ENCODE results near the gene CLDN15. TPM values are rescaled to one million over a fixed set of nuclear protein-coding genes. Genes with fewer than 3 reads are reported as not detected.

Gene CLDN15
- total RNA-seq, 2 experiments from 2014 or later, result 12.6 to 15.2 TPM

DNA sequence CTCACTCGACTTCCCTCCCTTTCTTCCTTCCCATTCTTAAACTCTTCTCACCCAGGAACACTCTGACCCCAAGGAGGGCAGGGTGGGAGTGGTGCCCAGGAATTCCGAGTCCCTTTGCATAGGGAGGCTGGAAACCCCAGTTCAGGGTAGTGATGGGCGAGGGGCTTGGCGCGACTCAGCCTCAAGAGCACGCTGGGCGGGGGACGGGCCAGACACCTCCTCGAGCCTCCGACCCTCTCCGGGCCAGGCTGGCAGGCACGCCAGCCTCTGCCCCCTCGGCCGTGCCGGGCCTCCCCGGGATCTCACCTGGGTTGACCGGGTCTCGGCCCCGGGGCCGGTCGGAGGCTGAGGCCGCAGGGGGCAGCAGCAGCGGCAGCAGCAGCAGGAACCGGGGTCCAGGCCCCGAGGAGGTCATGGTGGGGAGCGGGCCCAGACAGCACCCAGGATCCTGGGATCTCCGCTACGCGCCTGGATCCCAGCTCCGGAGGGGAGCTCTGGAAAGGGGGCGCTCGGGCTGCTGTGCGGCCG is 20.7 kb downstream of the CLDN15 start:
- Mint-ChIP-seq H3K27ac (peak overlapping the region; percentile 87), H3K36me3 (ENCODE audit: low read depth) (peaks cover 36% of the 10 kb centered on the region), H3K27me3 (no peaks in the 10 kb centered on the region), H3K4me3 (peak overlapping the region; percentile 95), H3K4me1 (ENCODE audit: low read depth) (peaks cover 38% of the 10 kb centered on the region), H3K9me3 (no peaks in the 10 kb centered on the region)
- no peaks in the 10 kb centered on the region for H3K27me3 ChIP-seq (ENCODE audit: control insufficient read depth in 1 of 2, insufficient read depth in 2 of 2, low read length in 2 of 2)
- H3K27ac ChIP-seq (ENCODE audit: low read depth in 1 of 2, low read length in 2 of 2), result peak overlapping the region in 1 of 2 donors; percentile 13
- ATAC-seq (ENCODE audit: poor library complexity) (no peak), DNase-seq (peak in 1 of 14 experiments; percentile 16)
- TF ChIP-seq, protein P1, sequence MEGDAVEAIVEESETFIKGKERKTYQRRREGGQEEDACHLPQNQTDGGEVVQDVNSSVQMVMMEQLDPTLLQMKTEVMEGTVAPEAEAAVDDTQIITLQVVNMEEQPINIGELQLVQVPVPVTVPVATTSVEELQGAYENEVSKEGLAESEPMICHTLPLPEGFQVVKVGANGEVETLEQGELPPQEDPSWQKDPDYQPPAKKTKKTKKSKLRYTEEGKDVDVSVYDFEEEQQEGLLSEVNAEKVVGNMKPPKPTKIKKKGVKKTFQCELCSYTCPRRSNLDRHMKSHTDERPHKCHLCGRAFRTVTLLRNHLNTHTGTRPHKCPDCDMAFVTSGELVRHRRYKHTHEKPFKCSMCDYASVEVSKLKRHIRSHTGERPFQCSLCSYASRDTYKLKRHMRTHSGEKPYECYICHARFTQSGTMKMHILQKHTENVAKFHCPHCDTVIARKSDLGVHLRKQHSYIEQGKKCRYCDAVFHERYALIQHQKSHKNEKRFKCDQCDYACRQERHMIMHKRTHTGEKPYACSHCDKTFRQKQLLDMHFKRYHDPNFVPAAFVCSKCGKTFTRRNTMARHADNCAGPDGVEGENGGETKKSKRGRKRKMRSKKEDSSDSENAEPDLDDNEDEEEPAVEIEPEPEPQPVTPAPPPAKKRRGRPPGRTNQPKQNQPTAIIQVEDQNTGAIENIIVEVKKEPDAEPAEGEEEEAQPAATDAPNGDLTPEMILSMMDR (IDR thresholded peaks at IDR 0.05), result no peak
- intact Hi-C loops (cut with DNase I, micrococcal nuclease), result loop anchor here in 1 of 2 experiments (2.0 to 10.0 kb wide), 2 partner anchors 62 to 322 kb away; partner anchors contain the start of genes ACHE and AP1S1
- peak overlapping the region; percentile 83 for H3K4me3 ChIP-seq (ENCODE audit: low read length)
- peaks cover 31% of the 10 kb centered on the region for H3K36me3 ChIP-seq (ENCODE audit: insufficient read depth, low read length)
- H3K9me3 ChIP-seq (ENCODE audit: control insufficient read depth in 1 of 2, insufficient read depth in 1 of 2, low read length in 2 of 2), result no peaks in the 10 kb centered on the region
- H3K4me1 ChIP-seq (ENCODE audit: insufficient read depth, low read length), result peaks cover 45% of the 10 kb centered on the region
- ChIA-PET POLR2A (interaction anchor here (1.0 to 3.3 kb wide), 10 partner anchors 12 to 330 kb away, joined by 3 to 55 read pairs (median 6); partner anchors contain the start of genes FIS1, TRIM56, UFSP1 and VGF), CTCF (interaction anchor here (1.3 to 3.0 kb wide), 4 partner anchors 18 to 66 kb away, joined by 3 to 39 read pairs (median 3); partner anchors contain the start of gene FIS1)

DNA sequence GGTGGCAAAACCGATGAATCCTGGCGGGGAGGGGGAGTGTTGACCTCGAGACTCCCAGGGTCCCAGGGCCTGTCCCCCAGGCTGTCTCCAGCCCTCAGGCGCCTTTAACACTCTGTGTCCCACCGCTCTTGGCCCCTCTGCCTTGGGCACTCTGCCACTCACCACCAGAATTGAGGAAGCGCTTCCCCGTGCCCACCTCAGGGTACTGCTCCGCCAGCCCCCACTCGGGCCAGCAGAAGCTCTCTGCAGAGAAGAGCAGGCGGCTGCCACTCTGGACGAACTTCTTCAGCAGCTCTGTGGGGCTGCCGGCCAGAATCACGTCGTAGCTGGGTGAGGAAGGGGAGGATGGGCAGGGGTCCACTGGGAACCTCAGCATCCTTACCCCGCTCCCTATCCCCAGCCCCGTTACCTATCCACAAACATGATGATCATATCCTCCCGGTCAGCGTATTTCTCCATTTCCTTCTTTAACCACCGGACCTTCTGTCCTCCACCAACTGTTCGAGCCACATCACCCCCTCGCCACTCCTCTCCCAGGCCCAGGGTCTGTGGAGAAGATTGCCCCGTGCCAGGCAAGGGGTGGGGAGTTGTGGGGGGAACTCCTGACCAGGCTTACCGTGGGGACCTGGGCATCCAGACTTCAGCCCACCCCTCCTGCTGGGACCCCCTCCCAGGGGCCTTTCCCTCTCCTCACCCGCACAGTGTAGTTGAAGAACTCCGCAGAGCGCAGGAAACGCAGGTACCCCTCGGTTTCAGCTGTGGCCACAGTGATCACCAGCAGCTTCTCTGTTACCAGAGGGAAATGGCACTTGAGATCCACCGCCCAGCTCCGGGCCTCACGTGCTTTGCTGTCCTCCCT is 21.4 kb downstream of the CLDN15 start:
- Mint-ChIP-seq H3K4me1 (ENCODE audit: low read depth) (peaks cover 38% of the 10 kb centered on the region), H3K27ac (peak overlapping the region; percentile 87), H3K4me3 (peak overlapping the region; percentile 95), H3K9me3 (no peaks in the 10 kb centered on the region), H3K27me3 (no peaks in the 10 kb centered on the region), H3K36me3 (ENCODE audit: low read depth) (peaks cover 29% of the 10 kb centered on the region)
- POLR2A ChIA-PET, result interaction anchor here (2.8 to 3.3 kb wide), 2 partner anchors 28 to 36 kb away, joined by 30 to 55 read pairs; partner anchors contain the start of gene FIS1
- peak overlapping the region in 1 of 2 donors; percentile 13 for H3K27ac ChIP-seq (ENCODE audit: low read depth in 1 of 2, low read length in 2 of 2)
- H3K4me3 ChIP-seq (ENCODE audit: low read length), result peak overlapping the region; percentile 83
- H3K36me3 ChIP-seq (ENCODE audit: insufficient read depth, low read length), result peaks cover 32% of the 10 kb centered on the region
- DNase-seq (peak in 2 of 14 experiments; percentile 3 to 25), ATAC-seq (ENCODE audit: poor library complexity) (no peak)
- no peaks in the 10 kb centered on the region for H3K27me3 ChIP-seq (ENCODE audit: control insufficient read depth in 1 of 2, insufficient read depth in 2 of 2, low read length in 2 of 2)
- intact Hi-C loops (cut with DNase I, micrococcal nuclease), result loop anchor here in 1 of 2 experiments (2.0 to 10.0 kb wide), 2 partner anchors 61 to 321 kb away; partner anchors contain the start of genes ACHE and AP1S1
- CTCF ChIA-PET, result interaction anchor here (1.4 kb wide), 1 partner anchor 19 kb away, joined by 3 read pairs; no protein-coding TSS in a partner anchor
- H3K9me3 ChIP-seq (ENCODE audit: control insufficient read depth in 1 of 2, insufficient read depth in 1 of 2, low read length in 2 of 2), result no peaks in the 10 kb centered on the region
- TF ChIP-seq, protein P1 (IDR thresholded peaks at IDR 0.05), result no peak
- peaks cover 41% of the 10 kb centered on the region for H3K4me1 ChIP-seq (ENCODE audit: insufficient read depth, low read length)

DNA sequence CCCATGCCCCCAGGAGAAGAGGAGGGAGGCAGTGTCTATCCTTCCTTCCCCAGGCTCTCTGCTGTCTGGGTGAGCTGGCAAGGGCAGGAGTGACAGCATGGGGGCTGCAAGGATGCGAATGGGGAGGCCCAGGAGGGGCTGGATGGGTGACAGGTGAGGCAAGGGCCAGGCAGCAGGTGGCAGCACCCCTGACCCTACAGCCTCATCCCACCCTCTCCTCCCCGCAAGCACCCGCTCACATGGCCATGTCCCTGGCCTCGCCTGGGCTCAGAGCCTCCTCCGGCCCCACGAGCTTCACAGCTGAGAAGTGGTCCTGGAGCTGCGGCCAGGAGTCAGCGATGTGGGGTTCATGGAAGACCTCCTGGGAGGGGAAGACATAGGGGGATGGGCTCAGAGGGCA is 25.6 kb downstream of the CLDN15 start:
- no peaks in the 10 kb centered on the region for H3K9me3 ChIP-seq (ENCODE audit: control insufficient read depth in 1 of 2, insufficient read depth in 1 of 2, low read length in 2 of 2)
- TF ChIP-seq, protein P1 (IDR thresholded peaks at IDR 0.05), result no peak
- Mint-ChIP-seq H3K27ac (no peak overlapping the region), H3K27me3 (no peaks in the 10 kb centered on the region), H3K36me3 (ENCODE audit: low read depth) (peaks cover 34% of the 10 kb centered on the region), H3K9me3 (no peaks in the 10 kb centered on the region), H3K4me1 (ENCODE audit: low read depth) (peaks cover 10% of the 10 kb centered on the region), H3K4me3 (no peak overlapping the region)
- peaks cover 13% of the 10 kb centered on the region for H3K4me1 ChIP-seq (ENCODE audit: insufficient read depth, low read length)
- DNase-seq, result no peak
- intact Hi-C loops (cut with DNase I, micrococcal nuclease), result loop anchor here in 1 of 2 experiments (10.0 kb wide), 1 partner anchor 317 kb away; the partner anchor contains the start of gene ACHE
- H3K27ac ChIP-seq (ENCODE audit: low read depth in 1 of 2, low read length in 2 of 2), result no peak overlapping the region
- ChIA-PET POLR2A (no interaction called here), CTCF (no interaction called here)
- peaks cover 46% of the 10 kb centered on the region for H3K36me3 ChIP-seq (ENCODE audit: insufficient read depth, low read length)
- no peak overlapping the region for H3K4me3 ChIP-seq (ENCODE audit: low read length)
- no peak for ATAC-seq (ENCODE audit: poor library complexity)
- H3K27me3 ChIP-seq (ENCODE audit: control insufficient read depth in 1 of 2, insufficient read depth in 2 of 2, low read length in 2 of 2), result no peaks in the 10 kb centered on the region

All from CD4-positive, alpha-beta T cell (primary cell).